Measurements from ENCODE around the gene HERC5.
A peak's percentile ranks its signal among the peaks of the same experiment; 100 is the strongest.

HERC5 gene

DNA sequence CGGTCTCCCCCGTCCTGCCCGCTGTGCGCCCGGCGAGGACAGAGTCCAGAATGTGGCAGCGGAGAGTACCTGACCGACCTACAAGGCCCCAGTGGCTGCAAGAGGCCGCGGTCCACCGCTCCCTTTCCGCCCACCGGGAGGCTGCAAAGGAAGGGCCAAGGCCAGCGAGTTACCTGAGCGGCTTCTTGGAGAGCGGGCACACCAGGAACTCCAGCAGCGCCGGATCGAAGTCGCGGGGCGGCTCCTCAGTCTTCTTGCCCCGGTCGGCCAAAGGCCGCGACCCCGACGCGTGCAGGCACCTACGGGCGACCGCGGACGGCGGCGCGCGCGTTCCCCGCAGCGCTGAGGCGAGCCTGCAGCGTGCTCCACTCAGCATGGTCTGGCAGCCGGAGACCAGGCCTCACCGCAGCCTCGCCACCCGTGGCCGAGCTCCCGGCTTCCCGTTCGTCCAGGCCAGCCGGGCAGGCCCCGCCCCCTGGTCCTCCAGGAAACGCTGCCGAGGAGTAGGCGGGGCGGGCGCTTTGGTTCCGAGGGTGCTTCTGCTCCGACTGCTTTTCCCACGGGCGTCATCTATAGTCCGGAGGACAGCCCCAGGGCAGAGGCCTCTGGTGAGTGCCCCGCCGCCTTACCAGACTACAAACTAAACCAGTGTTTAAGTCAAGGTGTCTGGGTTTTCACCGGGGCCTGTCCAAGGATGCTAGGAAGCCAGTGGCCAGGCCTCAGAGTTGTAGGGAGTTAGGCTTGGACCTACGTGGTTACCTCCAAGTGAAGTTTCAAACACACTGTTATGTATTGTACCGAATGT is 66.6 kb downstream of the HERC5 start, which contains the start of gene PYURF:
Gene PYURF (minus strand): TSS at position 452 of the 805 bp plus-strand sequence. CDS start 76 bp downstream, at position 376.
- DNase-seq, result peak; percentile 77 to 78

DNA sequence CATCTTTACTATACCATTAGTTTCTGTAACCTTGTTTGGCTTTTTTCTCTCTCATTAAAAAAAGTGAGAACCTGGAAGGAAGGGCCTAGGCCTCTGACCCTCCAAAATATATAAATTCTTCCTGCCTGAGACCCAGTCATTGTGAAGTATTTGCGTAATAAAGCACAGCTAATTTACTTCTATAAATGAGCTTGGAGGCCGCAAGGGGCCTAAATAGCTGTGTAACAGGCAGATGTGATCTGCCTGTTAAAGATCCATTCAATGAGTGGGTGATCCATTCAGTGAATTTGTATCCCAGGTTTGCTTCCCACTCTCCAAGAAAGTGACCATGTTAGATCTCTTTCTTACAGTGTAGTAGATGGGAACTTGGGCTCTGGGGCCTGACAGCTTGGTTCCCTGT is 67.3 kb downstream of the HERC5 start:
- no peak for DNase-seq

GRCh38 chr4:88526221-88526815 is 69.4 kb downstream of the HERC5 start:
- peak in 1 of 2 donors; percentile 39 for DNase-seq

DNA sequence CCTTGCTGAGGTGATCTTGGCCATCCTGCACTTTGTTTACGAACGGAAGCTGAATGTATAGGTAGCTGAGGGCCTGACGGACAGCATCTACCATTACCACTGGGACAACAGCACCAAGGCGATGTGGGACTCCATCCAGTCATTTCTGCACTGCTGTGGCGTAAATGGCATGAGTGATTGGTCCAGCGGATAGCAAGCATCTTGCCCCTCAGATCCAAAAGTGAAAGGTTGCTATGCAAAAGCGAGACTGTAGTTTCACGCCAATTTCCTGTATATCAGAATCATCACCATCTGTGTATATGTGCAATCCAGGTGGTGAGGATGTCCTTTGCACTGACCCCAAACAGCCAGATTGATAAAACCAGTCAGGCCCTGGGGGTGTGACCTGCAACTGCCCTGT is 70.9 kb downstream of the HERC5 start:
- DNase-seq, result no peak

GRCh38 chr4:88528861-88529260 is 71.9 kb downstream of the HERC5 start:
- no peak for DNase-seq

DNA sequence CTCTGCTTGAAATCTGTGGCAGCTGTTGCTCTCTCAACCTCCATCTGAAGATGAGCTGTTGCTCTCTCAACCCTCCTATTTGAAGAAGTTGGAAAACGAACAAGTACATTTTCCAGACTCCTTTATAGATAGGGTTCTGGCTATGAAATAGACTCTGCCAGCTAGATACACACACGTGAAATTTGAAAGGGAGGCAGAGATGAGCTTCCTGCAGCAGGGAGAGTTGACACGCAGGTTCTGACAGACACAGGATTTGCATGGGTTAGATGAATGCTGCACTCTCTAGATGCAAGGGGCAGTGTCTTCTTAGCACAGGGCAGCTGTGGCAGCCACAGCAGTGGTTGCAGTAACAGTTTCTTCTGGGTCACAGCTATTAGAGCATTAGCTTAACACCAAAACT is 74.6 kb downstream of the HERC5 start:
- DNase-seq, result no peak

DNA sequence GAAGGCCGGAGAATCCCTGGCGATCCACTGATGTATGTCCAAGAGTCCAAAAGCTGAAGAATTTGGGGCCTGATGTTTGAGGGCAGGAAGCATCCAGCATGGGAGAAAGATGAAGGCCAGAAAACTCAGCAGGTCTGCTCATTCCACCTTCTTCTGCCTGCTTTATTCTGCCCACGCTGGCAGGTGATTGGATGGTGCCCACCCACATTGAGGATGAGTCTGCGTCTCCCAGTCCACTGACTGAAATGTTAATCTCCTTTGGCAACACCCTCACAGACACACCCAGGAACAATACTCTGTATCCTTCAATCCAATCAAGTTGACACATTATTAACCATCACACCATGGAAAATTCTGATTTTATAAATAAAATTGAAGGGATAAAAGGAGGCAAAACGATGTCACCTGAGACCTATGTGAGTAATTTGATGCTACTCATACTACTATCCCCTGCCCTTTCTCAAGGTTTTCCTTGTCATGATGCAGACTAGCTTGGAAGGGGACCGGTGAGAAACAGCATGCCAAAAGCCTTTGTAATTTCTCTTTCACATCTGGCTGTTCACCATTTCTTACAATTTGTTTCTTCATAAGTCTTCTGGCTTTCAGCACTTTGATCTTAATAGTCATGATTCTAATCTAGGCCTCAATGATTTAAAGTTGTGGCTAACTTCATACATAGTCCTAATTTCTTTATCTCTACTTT is 76.3 kb downstream of the HERC5 start:
- DNase-seq, result no peak

GRCh38 chr4:88533937-88534750 is 77.2 kb downstream of the HERC5 start:
- DNase-seq, result no peak

DNA sequence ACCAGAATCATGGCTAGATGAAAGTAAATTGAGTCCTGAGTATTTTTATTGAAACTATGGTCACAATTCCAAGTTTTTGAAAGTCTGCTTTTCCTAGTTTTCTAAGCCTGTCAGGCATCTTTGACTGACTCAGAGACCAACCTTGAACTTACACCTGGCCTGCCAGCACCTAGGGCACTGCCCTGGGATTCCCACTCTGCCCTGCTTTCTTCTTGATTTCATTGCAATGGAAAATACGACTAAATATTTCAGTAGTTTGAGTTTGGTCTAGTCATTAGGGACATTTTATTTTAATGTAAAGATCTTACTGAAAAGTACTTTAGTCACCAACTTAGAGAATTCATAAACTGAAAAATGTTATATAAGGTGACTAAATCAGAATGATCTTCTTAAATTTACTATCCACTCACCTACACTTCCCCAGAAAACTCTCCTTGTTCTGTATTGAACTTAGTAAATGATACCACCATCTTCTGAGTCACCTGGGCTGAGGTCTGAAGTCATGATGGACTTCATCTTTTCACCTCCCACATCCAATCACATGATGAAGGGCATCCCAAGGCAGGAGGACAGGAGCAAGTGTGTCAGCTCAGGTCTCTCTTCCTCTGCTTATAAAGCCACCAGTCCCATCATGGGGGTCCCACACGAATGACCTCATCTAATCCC is 78.3 kb downstream of the HERC5 start:
- DNase-seq, result no peak

- no peak for DNase-seq
Observed at GRCh38 chr4:88537709-88538108, 80.8 kb downstream of the HERC5 start.

GRCh38 chr4:88539322-88540068 is 82.6 kb downstream of the HERC5 start:
- peak; percentile 72 to 76 for DNase-seq

GRCh38 chr4:88549815-88550214 is 92.9 kb downstream of the HERC5 start:
- no peak for DNase-seq
